Measurements from ENCODE around the gene CEP170. TPM values are rescaled to one million over a fixed set of nuclear protein-coding genes. Genes with fewer than 3 reads are reported as not detected.
"Not testable (repeated sequence)": the region's sequence is repeated elsewhere in the genome, so short reads cannot be mapped to it uniquely, and the experiment has no call there.

The CEP170 gene
- polyA plus RNA-seq, 1 donor (not counting 4 experiments of a cell fraction or from before 2014, with no cell fraction given), result 40.5 TPM

GRCh38 chr1:243107171-243107570, 147.9 kb downstream of the CEP170 start:
- FAIRE-seq; H3K9me1 ChIP-seq (ENCODE audit: control insufficient read depth, extremely low read depth, insufficient read depth, low read length); H3K9ac ChIP-seq (ENCODE audit: control insufficient read depth, extremely low read depth, insufficient read depth, low read length); H3K4me1 ChIP-seq (ENCODE audit: control insufficient read depth, extremely low read depth, insufficient read depth, low read length); H3K36me3 ChIP-seq (ENCODE audit: control insufficient read depth in 2 of 2, extremely low read depth in 1 of 2, insufficient read depth in 2 of 2, low read length in 2 of 2); H4K20me1 ChIP-seq (ENCODE audit: control insufficient read depth, extremely low read depth, insufficient read depth, low read length); dilution Hi-C loops (cut with MboI; ENCODE audit: extremely low pct_ligation_motif_present, low sequenced_read_pairs); DNase-seq (ENCODE audit: low read depth, low spot score); H3K9me3 ChIP-seq (ENCODE audit: control insufficient read depth, low read depth, low read length); H3K79me2 ChIP-seq (ENCODE audit: control insufficient read depth, insufficient read depth, low read length); H3K4me2 ChIP-seq (ENCODE audit: control insufficient read depth, extremely low read depth, insufficient read depth, low read depth, low read length); H3K4me3 ChIP-seq (ENCODE audit: control insufficient read depth in 2 of 3, extremely low read depth in 1 of 3, insufficient read depth in 2 of 3, low read depth in 1 of 3, low read length in 3 of 3); H3K27ac ChIP-seq (ENCODE audit: control insufficient read depth, insufficient read depth, low read length); H2AFZ ChIP-seq (ENCODE audit: control insufficient read depth, low read length); H3K27me3 ChIP-seq (ENCODE audit: control insufficient read depth, extremely low read depth, insufficient read depth, low read length): not testable (repeated sequence)

- H3K27ac ChIP-seq (ENCODE audit: control insufficient read depth, insufficient read depth, low read length); H3K36me3 ChIP-seq (ENCODE audit: control insufficient read depth in 2 of 2, extremely low read depth in 1 of 2, insufficient read depth in 2 of 2, low read length in 2 of 2); H3K4me1 ChIP-seq (ENCODE audit: control insufficient read depth, extremely low read depth, insufficient read depth, low read length); H3K9me3 ChIP-seq (ENCODE audit: control insufficient read depth, low read depth, low read length); DNase-seq (ENCODE audit: low read depth, low spot score); H3K9me1 ChIP-seq (ENCODE audit: control insufficient read depth, extremely low read depth, insufficient read depth, low read length); H3K79me2 ChIP-seq (ENCODE audit: control insufficient read depth, insufficient read depth, low read length); H3K9ac ChIP-seq (ENCODE audit: control insufficient read depth, extremely low read depth, insufficient read depth, low read length); dilution Hi-C loops (cut with MboI; ENCODE audit: extremely low pct_ligation_motif_present, low sequenced_read_pairs); H4K20me1 ChIP-seq (ENCODE audit: control insufficient read depth, extremely low read depth, insufficient read depth, low read length); H3K27me3 ChIP-seq (ENCODE audit: control insufficient read depth, extremely low read depth, insufficient read depth, low read length); H3K4me2 ChIP-seq (ENCODE audit: control insufficient read depth, extremely low read depth, insufficient read depth, low read depth, low read length); H2AFZ ChIP-seq (ENCODE audit: control insufficient read depth, low read length); H3K4me3 ChIP-seq (ENCODE audit: control insufficient read depth in 2 of 3, extremely low read depth in 1 of 3, insufficient read depth in 2 of 3, low read depth in 1 of 3, low read length in 3 of 3); FAIRE-seq: not testable (repeated sequence)
Measured at GRCh38 chr1:243105652-243106332, 149.3 kb downstream of the CEP170 start.

- H3K9ac ChIP-seq (ENCODE audit: control insufficient read depth, extremely low read depth, insufficient read depth, low read length); H3K79me2 ChIP-seq (ENCODE audit: control insufficient read depth, insufficient read depth, low read length); dilution Hi-C loops (cut with MboI; ENCODE audit: extremely low pct_ligation_motif_present, low sequenced_read_pairs); H4K20me1 ChIP-seq (ENCODE audit: control insufficient read depth, extremely low read depth, insufficient read depth, low read length); H3K36me3 ChIP-seq (ENCODE audit: control insufficient read depth in 2 of 2, extremely low read depth in 1 of 2, insufficient read depth in 2 of 2, low read length in 2 of 2); H3K4me3 ChIP-seq (ENCODE audit: control insufficient read depth in 2 of 3, extremely low read depth in 1 of 3, insufficient read depth in 2 of 3, low read depth in 1 of 3, low read length in 3 of 3); H2AFZ ChIP-seq (ENCODE audit: control insufficient read depth, low read length); H3K27me3 ChIP-seq (ENCODE audit: control insufficient read depth, extremely low read depth, insufficient read depth, low read length); H3K4me1 ChIP-seq (ENCODE audit: control insufficient read depth, extremely low read depth, insufficient read depth, low read length); FAIRE-seq; H3K9me3 ChIP-seq (ENCODE audit: control insufficient read depth, low read depth, low read length); DNase-seq (ENCODE audit: low read depth, low spot score); H3K9me1 ChIP-seq (ENCODE audit: control insufficient read depth, extremely low read depth, insufficient read depth, low read length); H3K4me2 ChIP-seq (ENCODE audit: control insufficient read depth, extremely low read depth, insufficient read depth, low read depth, low read length): not testable (repeated sequence)
- peak overlapping the region; percentile 40 for H3K27ac ChIP-seq (ENCODE audit: control insufficient read depth, insufficient read depth, low read length)
Measured at GRCh38 chr1:243105104-243105503, 150.0 kb downstream of the CEP170 start.

GRCh38 chr1:243104452-243104851, 150.6 kb downstream of the CEP170 start:
- H3K36me3 ChIP-seq (ENCODE audit: control insufficient read depth in 2 of 2, extremely low read depth in 1 of 2, insufficient read depth in 2 of 2, low read length in 2 of 2); H3K4me1 ChIP-seq (ENCODE audit: control insufficient read depth, extremely low read depth, insufficient read depth, low read length); H3K79me2 ChIP-seq (ENCODE audit: control insufficient read depth, insufficient read depth, low read length); H3K27me3 ChIP-seq (ENCODE audit: control insufficient read depth, extremely low read depth, insufficient read depth, low read length); H3K9me1 ChIP-seq (ENCODE audit: control insufficient read depth, extremely low read depth, insufficient read depth, low read length); H3K4me2 ChIP-seq (ENCODE audit: control insufficient read depth, extremely low read depth, insufficient read depth, low read depth, low read length); H3K4me3 ChIP-seq (ENCODE audit: control insufficient read depth in 2 of 3, extremely low read depth in 1 of 3, insufficient read depth in 2 of 3, low read depth in 1 of 3, low read length in 3 of 3); DNase-seq (ENCODE audit: low read depth, low spot score); dilution Hi-C loops (cut with MboI; ENCODE audit: extremely low pct_ligation_motif_present, low sequenced_read_pairs); H2AFZ ChIP-seq (ENCODE audit: control insufficient read depth, low read length); H3K27ac ChIP-seq (ENCODE audit: control insufficient read depth, insufficient read depth, low read length); H4K20me1 ChIP-seq (ENCODE audit: control insufficient read depth, extremely low read depth, insufficient read depth, low read length); H3K9ac ChIP-seq (ENCODE audit: control insufficient read depth, extremely low read depth, insufficient read depth, low read length); H3K9me3 ChIP-seq (ENCODE audit: control insufficient read depth, low read depth, low read length): not testable (repeated sequence)
- peak; percentile 74 for FAIRE-seq

GRCh38 chr1:243101551-243102050, 153.5 kb downstream of the CEP170 start:
- Histone ChIP-seq H3K4me2 (ENCODE audit: control insufficient read depth, extremely low read depth, insufficient read depth, low read depth, low read length) (peak overlapping the region; percentile 32), H3K9ac (ENCODE audit: control insufficient read depth, extremely low read depth, insufficient read depth, low read length) (peak overlapping the region; percentile 44), H2AFZ (ENCODE audit: control insufficient read depth, low read length) (peak overlapping the region; percentile 58), H3K27ac (ENCODE audit: control insufficient read depth, insufficient read depth, low read length) (peak overlapping the region; percentile 31), H3K4me3 (ENCODE audit: control insufficient read depth in 2 of 3, extremely low read depth in 1 of 3, insufficient read depth in 2 of 3, low read depth in 1 of 3, low read length in 3 of 3) (peak overlapping the region; percentile 35 to 46 (median 38))
- H3K36me3 ChIP-seq (ENCODE audit: control insufficient read depth in 2 of 2, extremely low read depth in 1 of 2, insufficient read depth in 2 of 2, low read length in 2 of 2); H4K20me1 ChIP-seq (ENCODE audit: control insufficient read depth, extremely low read depth, insufficient read depth, low read length); H3K27me3 ChIP-seq (ENCODE audit: control insufficient read depth, extremely low read depth, insufficient read depth, low read length); H3K9me3 ChIP-seq (ENCODE audit: control insufficient read depth, low read depth, low read length); H3K79me2 ChIP-seq (ENCODE audit: control insufficient read depth, insufficient read depth, low read length); FAIRE-seq; DNase-seq (ENCODE audit: low read depth, low spot score); H3K4me1 ChIP-seq (ENCODE audit: control insufficient read depth, extremely low read depth, insufficient read depth, low read length); H3K9me1 ChIP-seq (ENCODE audit: control insufficient read depth, extremely low read depth, insufficient read depth, low read length); dilution Hi-C loops (cut with MboI; ENCODE audit: extremely low pct_ligation_motif_present, low sequenced_read_pairs): not testable (repeated sequence)

All from keratinocyte (primary cell).